Thyroid gland (tissue), 4 donors: ENCODE data around the gene BRD3.

Experiments used
- POLR2A ChIP-seq, 2 donors: fragments of 450-650 bp; IDR thresholded peaks; one replicate each; pipeline ENCODE4 v1.6.1; 2017; ENCODE audit warnings: antibody characterized with exemption in 2 of 2, mild to moderate bottlenecking in 2 of 2, moderate library complexity in 1 of 2
- TF ChIP-seq, protein P1 (sequence below), 6 experiments: fragments of 200-600 bp in 3 of 6; fragments of 450-650 bp in 3 of 6; sonication (generic) in 3 of 6; IDR thresholded peaks; one replicate each; pipeline ENCODE4 v1.5.1; 2016 to 2019; ENCODE audit warnings: antibody characterized with exemption in 6 of 6, mild to moderate bottlenecking in 2 of 6, inconsistent platforms in 1 of 6, moderate library complexity in 1 of 6

DNA sequence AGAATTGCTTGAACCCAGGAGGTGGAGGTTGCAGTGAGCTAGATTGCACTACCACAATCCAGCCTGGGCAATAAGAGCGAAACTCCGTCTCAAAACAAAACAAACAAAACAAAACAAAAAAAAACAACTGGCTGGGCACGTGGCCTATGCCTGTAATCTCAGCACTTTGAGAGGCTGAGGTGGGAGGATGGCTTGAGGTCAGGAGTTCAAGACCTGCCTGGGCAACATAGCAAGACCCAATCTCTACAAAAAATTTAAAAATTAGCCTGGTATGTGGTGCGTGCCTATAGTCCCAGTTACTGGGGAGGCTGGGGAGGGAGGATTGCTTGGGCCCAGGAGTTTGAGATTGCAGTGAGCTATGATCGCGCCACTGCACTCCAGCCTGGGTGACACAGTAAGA lies 44.7 kb upstream of the BRD3 start:
- TF ChIP-seq POLR2A (IDR thresholded peaks at IDR 0.05): no peak
- TF ChIP-seq, protein P1, sequence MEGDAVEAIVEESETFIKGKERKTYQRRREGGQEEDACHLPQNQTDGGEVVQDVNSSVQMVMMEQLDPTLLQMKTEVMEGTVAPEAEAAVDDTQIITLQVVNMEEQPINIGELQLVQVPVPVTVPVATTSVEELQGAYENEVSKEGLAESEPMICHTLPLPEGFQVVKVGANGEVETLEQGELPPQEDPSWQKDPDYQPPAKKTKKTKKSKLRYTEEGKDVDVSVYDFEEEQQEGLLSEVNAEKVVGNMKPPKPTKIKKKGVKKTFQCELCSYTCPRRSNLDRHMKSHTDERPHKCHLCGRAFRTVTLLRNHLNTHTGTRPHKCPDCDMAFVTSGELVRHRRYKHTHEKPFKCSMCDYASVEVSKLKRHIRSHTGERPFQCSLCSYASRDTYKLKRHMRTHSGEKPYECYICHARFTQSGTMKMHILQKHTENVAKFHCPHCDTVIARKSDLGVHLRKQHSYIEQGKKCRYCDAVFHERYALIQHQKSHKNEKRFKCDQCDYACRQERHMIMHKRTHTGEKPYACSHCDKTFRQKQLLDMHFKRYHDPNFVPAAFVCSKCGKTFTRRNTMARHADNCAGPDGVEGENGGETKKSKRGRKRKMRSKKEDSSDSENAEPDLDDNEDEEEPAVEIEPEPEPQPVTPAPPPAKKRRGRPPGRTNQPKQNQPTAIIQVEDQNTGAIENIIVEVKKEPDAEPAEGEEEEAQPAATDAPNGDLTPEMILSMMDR (IDR thresholded peaks at IDR 0.05): no peak
